NT2/D1 (cell line): ENCODE results near the gene ZFP36L1.

Experiments
- SUZ12 ChIP-seq: IDR thresholded peaks from 2 replicates; pipeline ENCODE4 v1.6.1; 2011; ENCODE audit not compliant: insufficient read length, insufficient read depth; ENCODE audit errors: extremely low read depth
- YY1 ChIP-seq: IDR thresholded peaks from 2 replicates; pipeline ENCODE4 v1.6.1; 2011; ENCODE audit not compliant: insufficient read length, insufficient read depth
- ZNF274 ChIP-seq: IDR thresholded peaks from 2 replicates; pipeline ENCODE4 v1.6.1; 2011; ENCODE audit warnings: mild to moderate bottlenecking, low read depth, low read length

DNA sequence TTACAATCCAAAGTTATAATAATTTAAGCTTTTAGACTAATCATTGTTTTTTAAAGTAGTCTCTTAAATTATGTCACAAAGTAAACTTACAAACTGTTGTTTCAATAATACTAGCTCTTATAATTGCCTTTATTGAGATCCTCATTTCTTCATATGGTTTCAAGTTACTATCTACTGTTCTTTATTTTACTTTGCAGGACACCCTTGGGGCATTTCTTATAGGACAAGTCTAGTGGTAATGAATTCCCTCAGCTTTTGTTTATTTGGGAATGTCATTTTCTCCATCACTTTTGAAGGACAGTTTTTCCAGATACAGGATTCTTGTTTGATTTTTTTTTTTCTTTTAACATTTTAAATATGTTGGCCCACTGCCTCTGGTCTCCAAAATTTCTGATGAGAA, 8.1 kb upstream of the ZFP36L1 start:
- TF ChIP-seq YY1 (no peak), SUZ12 (no peak), ZNF274 (no peak)
